ACHN (cell line): ENCODE data around the gene MRPL37.
A peak's percentile ranks its signal among the peaks of the same experiment; 100 is the strongest.
"Not testable (repeated sequence)": the region's sequence is repeated elsewhere in the genome, so short reads cannot be mapped to it uniquely, and the experiment has no call there.

ENCODE experiments used
- DNase-seq: peaks from one replicate; pipeline ENCODE4 v3.0.0-alpha.2; 2015
- in situ Hi-C: cut with HindIII; loops from 2 replicates; pipeline ENCODE4 v1.10.0; 2017; ENCODE audit warnings: low sequenced_read_pairs, low pct_ligation_motif_present, low pct_unique_long_range_greater_than_20kb

Gene MRPL37

GRCh38 chr1:54207287-54207686 lies 7.3 kb downstream of the MRPL37 start:
- in situ Hi-C loops, result no loop called here
- DNase-seq, result no peak

DNA sequence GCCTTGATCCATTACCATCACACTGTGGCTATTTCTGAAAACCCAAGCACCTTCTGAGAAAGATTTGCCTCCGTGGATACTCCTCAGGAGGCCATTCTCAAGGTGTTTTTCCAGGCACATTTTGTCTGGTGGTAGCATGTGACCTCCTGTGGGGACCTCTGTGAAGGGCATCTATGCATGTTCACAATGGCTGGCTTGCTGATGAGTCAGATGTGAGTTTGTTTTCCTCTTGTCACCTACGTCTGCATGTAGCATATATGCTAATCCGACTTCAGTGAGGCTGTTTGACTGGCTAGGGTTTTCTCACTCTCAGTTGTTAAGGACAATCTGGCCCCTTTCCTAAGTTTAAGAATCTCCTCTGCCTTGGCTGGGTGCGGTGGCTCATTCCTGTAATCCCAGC lies 7.9 kb downstream of the MRPL37 start:
- DNase-seq, in situ Hi-C loops: not testable (repeated sequence)

- no peak for DNase-seq
- in situ Hi-C loops, result no loop called here
Observed at GRCh38 chr1:54212872-54213271, 12.9 kb downstream of the MRPL37 start.

- no peak for DNase-seq
- in situ Hi-C loops, result no loop called here
Observed at GRCh38 chr1:54215523-54215922, 15.6 kb downstream of the MRPL37 start.

- DNase-seq, result no peak
- in situ Hi-C loops, result no loop called here
Observed at GRCh38 chr1:54218883-54219687, 19.1 kb downstream of the MRPL37 start.

GRCh38 chr1:54219688-54220003 lies 19.7 kb downstream of the MRPL37 start:
- in situ Hi-C loops, result no loop called here
- DNase-seq, result no peak

GRCh38 chr1:54220004-54220811 lies 20.2 kb downstream of the MRPL37 start:
- no peak for DNase-seq
- in situ Hi-C loops, result no loop called here

DNA sequence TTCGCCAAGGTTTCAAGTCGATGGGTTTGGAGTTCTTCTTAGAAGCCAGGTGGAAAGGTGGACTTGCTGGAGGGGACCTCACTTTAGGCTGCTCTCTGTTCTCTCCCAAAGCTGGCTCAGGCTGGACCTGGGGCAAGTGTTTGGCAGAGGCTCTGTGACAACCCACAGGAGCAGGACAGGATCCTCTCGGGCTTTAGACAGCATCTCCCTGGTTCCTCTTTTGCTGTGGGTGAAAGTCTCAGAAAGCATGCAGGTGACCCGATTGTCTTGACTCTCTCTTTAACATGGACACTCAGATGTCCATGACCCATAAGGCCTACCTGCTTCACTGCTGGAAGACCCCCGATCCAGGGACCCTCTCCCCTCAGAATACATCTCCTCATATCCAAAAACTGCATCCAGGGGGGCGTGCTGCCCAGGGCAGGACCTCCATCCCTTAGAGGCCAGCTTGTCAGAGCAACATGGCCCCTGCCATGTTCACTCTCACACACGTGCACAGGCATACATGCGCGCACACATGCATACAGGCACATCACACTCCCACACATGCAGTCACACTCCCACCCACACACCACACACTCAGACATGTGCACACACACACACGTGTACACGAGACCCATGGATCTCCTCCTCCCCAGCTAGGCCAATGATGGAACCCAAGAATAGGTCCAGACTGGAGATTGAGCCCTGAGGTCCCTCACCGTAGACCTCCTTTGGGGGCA lies 21.3 kb downstream of the MRPL37 start:
- DNase-seq, result no peak
- in situ Hi-C loops, result no loop called here

- DNase-seq, result no peak
Observed at GRCh38 chr1:54221867-54222484, 22.0 kb downstream of the MRPL37 start.

DNA sequence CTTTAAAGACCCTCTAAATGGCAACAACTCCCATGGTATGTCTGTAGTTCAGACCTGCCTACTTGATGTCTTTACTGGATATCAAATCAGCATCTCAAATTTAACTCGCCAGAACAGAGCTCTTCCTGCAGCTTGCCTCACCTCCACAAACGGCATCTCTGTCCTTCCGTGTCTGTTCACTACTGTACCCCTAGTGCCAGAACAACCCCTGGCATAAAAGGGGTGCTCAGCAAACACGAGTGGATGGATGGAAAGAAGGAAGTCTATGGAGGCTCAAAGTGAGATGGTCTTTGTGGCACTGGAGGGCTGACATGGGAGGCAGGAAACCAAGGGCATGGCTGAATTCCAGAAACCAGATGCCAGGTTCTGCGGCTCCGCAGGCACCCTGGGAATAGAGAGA lies 22.7 kb downstream of the MRPL37 start:
- DNase-seq, result no peak
- in situ Hi-C loops, result no loop called here

More at GRCh38 chr1:54221867-54222484, 22.0 kb downstream of the MRPL37 start:
- in situ Hi-C loops, result no loop called here

- DNase-seq, result no peak
- in situ Hi-C loops, result no loop called here
Observed at GRCh38 chr1:54223441-54224202, 23.7 kb downstream of the MRPL37 start.

DNA sequence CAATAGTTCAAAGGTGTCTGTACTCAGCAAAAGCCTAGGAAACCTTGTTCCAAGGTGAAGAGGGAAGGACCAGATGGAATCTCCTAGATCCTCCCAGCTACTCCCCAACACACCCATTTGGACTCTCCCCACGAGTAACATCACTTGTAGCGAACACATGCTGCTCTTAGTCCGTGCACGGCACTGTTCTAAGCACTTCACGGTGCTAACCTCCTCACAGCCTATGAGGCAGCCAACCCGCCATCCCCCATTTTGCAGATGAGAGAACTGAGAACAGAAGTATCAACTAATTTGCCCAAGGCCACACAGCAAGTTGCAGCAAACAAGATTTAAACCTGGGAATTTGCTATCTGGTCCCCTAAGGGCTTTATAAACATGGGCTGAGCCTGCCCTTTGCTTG lies 24.3 kb downstream of the MRPL37 start:
- in situ Hi-C loops, result no loop called here
- DNase-seq, result no peak

GRCh38 chr1:54225378-54225777 lies 25.4 kb downstream of the MRPL37 start:
- no peak for DNase-seq
- in situ Hi-C loops, result no loop called here

GRCh38 chr1:54225986-54226559 lies 26.1 kb downstream of the MRPL37 start:
- in situ Hi-C loops, result no loop called here
- no peak for DNase-seq

DNA sequence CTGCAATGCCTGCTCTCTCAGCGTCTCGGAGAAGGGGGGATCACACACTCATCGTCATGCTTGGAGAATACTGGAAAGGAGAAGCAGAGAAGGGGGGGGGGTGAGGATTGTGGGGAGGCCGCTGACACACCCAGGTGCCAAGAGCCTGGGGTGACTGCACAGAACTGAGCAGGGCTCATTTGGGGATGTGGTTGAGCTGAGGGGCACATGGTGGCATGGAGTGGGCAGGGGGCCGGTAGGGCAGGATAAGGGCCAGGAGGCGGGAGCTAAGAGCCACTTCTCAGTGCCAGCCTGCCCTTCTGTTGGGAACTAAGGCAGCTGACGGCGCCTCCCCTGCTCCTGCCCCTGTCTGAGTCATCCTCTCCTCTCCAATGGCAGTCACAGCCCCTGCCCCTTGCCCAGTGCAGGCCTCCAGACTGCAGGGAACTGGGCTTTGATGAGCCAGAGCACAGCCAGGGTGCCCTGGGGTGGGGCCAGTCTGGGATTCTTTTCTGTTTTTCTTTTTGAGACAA lies 27.2 kb downstream of the MRPL37 start:
- in situ Hi-C loops, result no loop called here

GRCh38 chr1:54227891-54228310 lies 27.9 kb downstream of the MRPL37 start:
- DNase-seq, result peak; percentile 68
- in situ Hi-C loops, result no loop called here

More for the DNA sequence above, 27.2 kb downstream of the MRPL37 start:
- peak; percentile 88 for DNase-seq

GRCh38 chr1:54228638-54229079 lies 28.7 kb downstream of the MRPL37 start:
- DNase-seq, result no peak
- in situ Hi-C loops, result no loop called here
